PC-9 (cell line): ENCODE measurements around the gene C1orf167. TPM values are rescaled to one million over a fixed set of nuclear protein-coding genes. Genes with fewer than 3 reads are reported as not detected.

Experiments used
- BruUV-seq: library from RNA; stranded (reverse); fragments of 400-500 nt; replicated peaks from 2 replicates; lab custom pipeline; 2021; lab: Mats Ljungman, UMichigan
- CTCF ChIA-PET: fragments of 300-600 bp; sonication (Branson Sonifier 250); formaldehyde crosslinking; loops from one replicate; lab custom pipeline; 2022; ENCODE audit warnings: antibody characterized with exemption; lab: Charles Lee
- POLR2A ChIA-PET: fragments of 300-600 bp; sonication (Branson Sonifier 250); formaldehyde crosslinking; loops from one replicate; lab custom pipeline; 2022; ENCODE audit warnings: antibody characterized with exemption; ENCODE audit not compliant: unreplicated experiment; lab: Charles Lee
- DNase-seq, 2 experiments: peaks; one replicate each; pipeline versions ENCODE4 v3.0.0 to v3.0.0-alpha.2; 2015 to 2022; ENCODE audit warnings: mixed read lengths in 1 of 2
- H2AFZ ChIP-seq: fragments of 200-600 bp; sonication (generic); 2 replicates; pipeline ENCODE4 v1.8.1; 2017; ENCODE audit warnings: antibody characterized with exemption
- H3F3A ChIP-seq: fragments of 200-600 bp; sonication (generic); 2 replicates; pipeline ENCODE4 v1.8.1; 2017; ENCODE audit warnings: antibody characterized with exemption, mild to moderate bottlenecking, low read depth; ENCODE audit not compliant: insufficient read depth
- H3K27ac ChIP-seq: fragments of 200-600 bp; sonication (generic); 2 replicates; pipeline ENCODE4 v1.6.1; 2016; ENCODE audit warnings: mixed run types
- H3K27me3 ChIP-seq: fragments of 200-600 bp; sonication (generic); 2 replicates; pipeline ENCODE4 v1.6.1; 2016; ENCODE audit warnings: low read depth, mixed run types; ENCODE audit not compliant: insufficient read depth
- H3K36me3 ChIP-seq: fragments of 200-600 bp; sonication (generic); 2 replicates; pipeline ENCODE4 v1.6.1; 2016; ENCODE audit warnings: low read depth, mixed run types
- H3K4me1 ChIP-seq: fragments of 200-600 bp; sonication (generic); replicated peaks from 2 replicates; pipeline ENCODE4 v1.6.1; 2016; ENCODE audit warnings: mixed run types; ENCODE audit not compliant: insufficient read depth
- H3K4me2 ChIP-seq: fragments of 200-600 bp; sonication (generic); 2 replicates; pipeline ENCODE4 v1.6.1; 2017; ENCODE audit warnings: mixed run types
- H3K4me3 ChIP-seq: fragments of 200-600 bp; sonication (generic); 2 replicates; pipeline ENCODE4 v1.6.1; 2016; ENCODE audit warnings: mixed run types
- H3K79me2 ChIP-seq: fragments of 200-600 bp; sonication (generic); 2 replicates; pipeline ENCODE4 v1.6.1; 2017; ENCODE audit warnings: low read depth, mixed run types
- H3K9me2 ChIP-seq: fragments of 200-600 bp; sonication (generic); 2 replicates; pipeline ENCODE4 v1.8.1; 2017; ENCODE audit warnings: mild to moderate bottlenecking; ENCODE audit not compliant: insufficient read depth
- H3K9me3 ChIP-seq: fragments of 200-600 bp; sonication (generic); 2 replicates; pipeline ENCODE4 v1.8.1; 2016; ENCODE audit warnings: low read depth; ENCODE audit not compliant: insufficient read depth
- H4K20me1 ChIP-seq: fragments of 200-600 bp; sonication (generic); 2 replicates; pipeline ENCODE4 v1.8.1; 2017; ENCODE audit not compliant: insufficient read depth
- CTCF ChIP-seq: fragments of 200-600 bp; sonication (generic); conservative IDR thresholded peaks from 2 replicates; pipeline ENCODE4 v1.6.1; 2017; ENCODE audit warnings: mixed run types, antibody characterized with exemption, mild to moderate bottlenecking, moderate library complexity
- EZH2 ChIP-seq: fragments of 200-600 bp; sonication (generic); IDR thresholded peaks from 2 replicates; pipeline ENCODE4 v1.8.0; 2017; ENCODE audit warnings: antibody characterized with exemption, low read depth
- intact Hi-C: fragments of 100-400 bp; cut with micrococcal nuclease; formaldehyde crosslinking; loops from one replicate; pipeline ENCODE4 v1.10.0; 2022; ENCODE audit not compliant: unreplicated experiment
- total RNA-seq: library from RNA; stranded (reverse); gene quantifications from 2 replicates; pipeline ENCODE4 v1.2.3, GENCODE V29; 2021

Gene C1orf167
- total RNA-seq, 1 experiment from 2014 or later, result not detected

GRCh38 chr1:11752359-11753088, 9.5 kb upstream of the C1orf167 start:
- CTCF ChIA-PET, result no interaction called here
- no peaks in the 10 kb centered on the region for H3K36me3 ChIP-seq
- no peaks in the 10 kb centered on the region for H3K4me1 ChIP-seq
- DNase-seq, result no peak
- no peaks in the 10 kb centered on the region for H3K9me3 ChIP-seq
- no peaks in the 10 kb centered on the region for H3F3A ChIP-seq
- no peaks in the 10 kb centered on the region for H3K79me2 ChIP-seq
- H3K4me2 ChIP-seq, result no peak overlapping the region
- H3K9me2 ChIP-seq, result no peaks in the 10 kb centered on the region
- H3K27me3 ChIP-seq, result no peaks in the 10 kb centered on the region
- no peak for TF ChIP-seq EZH2
- no peak for TF ChIP-seq CTCF
- H2AFZ ChIP-seq, result no peak overlapping the region
- intact Hi-C loops, result no loop called here
- no peaks in the 10 kb centered on the region for H4K20me1 ChIP-seq
- no peak overlapping the region for H3K27ac ChIP-seq
- POLR2A ChIA-PET, result interaction anchor here (0.6 kb wide), 1 partner anchor 8 kb away, joined by 4 read pairs; no protein-coding TSS in a partner anchor
- BruUV-seq, result no TSS peak
- no peak overlapping the region for H3K4me3 ChIP-seq

- H3K4me3 ChIP-seq, result no peak overlapping the region
- H3K79me2 ChIP-seq, result no peaks in the 10 kb centered on the region
- intact Hi-C loops, result no loop called here
Measured at GRCh38 chr1:11753555-11754208, 8.3 kb upstream of the C1orf167 start.

GRCh38 chr1:11757047-11757446, 4.9 kb upstream of the C1orf167 start:
- CTCF ChIA-PET, result no interaction called here

More at GRCh38 chr1:11753555-11754208, 8.3 kb upstream of the C1orf167 start:
- no peaks in the 10 kb centered on the region for H3K4me1 ChIP-seq
- no peaks in the 10 kb centered on the region for H4K20me1 ChIP-seq
- BruUV-seq, result TSS peak; percentile 11
- no peak overlapping the region for H2AFZ ChIP-seq
- CTCF ChIA-PET, result no interaction called here
- TF ChIP-seq EZH2 (no peak), CTCF (no peak)
- H3K36me3 ChIP-seq, result no peaks in the 10 kb centered on the region
- DNase-seq, result no peak
- H3K27ac ChIP-seq, result no peak overlapping the region
- no peaks in the 10 kb centered on the region for H3K9me3 ChIP-seq
- H3K9me2 ChIP-seq, result no peaks in the 10 kb centered on the region
- no peak overlapping the region for H3K4me2 ChIP-seq
- POLR2A ChIA-PET, result interaction anchor here (0.6 kb wide), 2 partner anchors 10 to 50 kb away, joined by 4 to 6 read pairs; no protein-coding TSS in a partner anchor
- no peaks in the 10 kb centered on the region for H3F3A ChIP-seq
- no peaks in the 10 kb centered on the region for H3K27me3 ChIP-seq

More at GRCh38 chr1:11757047-11757446, 4.9 kb upstream of the C1orf167 start:
- intact Hi-C loops, result no loop called here
- H3K4me1 ChIP-seq, result no peaks in the 10 kb centered on the region
- no peaks in the 10 kb centered on the region for H3K79me2 ChIP-seq
- POLR2A ChIA-PET, result no interaction called here
- H3K36me3 ChIP-seq, result no peaks in the 10 kb centered on the region
- no peak overlapping the region for H3K4me3 ChIP-seq
- no peaks in the 10 kb centered on the region for H3K9me2 ChIP-seq
- BruUV-seq, result no TSS peak
- no peak for DNase-seq
- H3K27ac ChIP-seq, result no peak overlapping the region
- H3F3A ChIP-seq, result no peaks in the 10 kb centered on the region
- no peaks in the 10 kb centered on the region for H3K9me3 ChIP-seq
- H3K27me3 ChIP-seq, result no peaks in the 10 kb centered on the region
- H4K20me1 ChIP-seq, result no peaks in the 10 kb centered on the region
- no peak overlapping the region for H3K4me2 ChIP-seq
- TF ChIP-seq EZH2, result no peak
- TF ChIP-seq CTCF, result no peak
- no peak overlapping the region for H2AFZ ChIP-seq
